CD8-positive, alpha-beta memory T cell (primary cell): Measurements from ENCODE around the gene ZNF343. TPM values are rescaled to one million over a fixed set of nuclear protein-coding genes. Genes with fewer than 3 reads are reported as not detected.

Experiments
- CTCF ChIA-PET: fragments of 350-600 bp; sonication (Branson Sonifier 250); formaldehyde crosslinking; loops from one replicate; lab custom pipeline; 2021; ENCODE audit warnings: antibody characterized with exemption; lab: Charles Lee
- POLR2A ChIA-PET: fragments of 350-600 bp; sonication (Branson Sonifier 250); formaldehyde crosslinking; loops from one replicate; lab custom pipeline; 2021; ENCODE audit warnings: antibody characterized with exemption; lab: Charles Lee
- DNase-seq, 5 donors: peaks; one replicate each; pipeline versions ENCODE4 v3.0.0 to v3.0.0-alpha.2; 2020 to 2022; ENCODE audit warnings: mixed read lengths in 1 of 5
- H3K27ac ChIP-seq: one replicate; pipeline ENCODE4 v1.7.0; 2013; ENCODE audit warnings: low read depth, mild to moderate bottlenecking, low read length, moderate library complexity
- H3K27me3 ChIP-seq: 2 replicates; pipeline ENCODE4 v1.7.0; 2013; ENCODE audit warnings: low read length, mild to moderate bottlenecking; ENCODE audit not compliant: insufficient read depth, poor library complexity, severe bottlenecking
- H3K36me3 ChIP-seq: 2 replicates; pipeline ENCODE4 v1.7.0; 2013; ENCODE audit warnings: mild to moderate bottlenecking, low read length, moderate library complexity; ENCODE audit not compliant: insufficient read depth
- H3K4me1 ChIP-seq: 2 replicates; pipeline ENCODE4 v1.7.0; 2013; ENCODE audit warnings: mild to moderate bottlenecking, low read length, moderate library complexity; ENCODE audit not compliant: insufficient read depth
- H3K4me3 ChIP-seq: 2 replicates; pipeline ENCODE4 v1.7.0; 2013; ENCODE audit warnings: mild to moderate bottlenecking, low read length
- H3K9me3 ChIP-seq: 2 replicates; pipeline ENCODE4 v1.7.0; 2013; ENCODE audit warnings: mild to moderate bottlenecking, low read length
- H3K27ac Mint-ChIP-seq, 8 donors: one replicate each; pipeline ENCODE4 v1.8.0; 2020 to 2021; ENCODE audit warnings: mixed read lengths in 8 of 8, mild to moderate bottlenecking in 6 of 8, inconsistent platforms in 3 of 8, moderate library complexity in 3 of 8
- H3K27me3 Mint-ChIP-seq, 2 donors: one replicate each; pipeline ENCODE4 v1.8.0; 2020 to 2021; ENCODE audit warnings: mixed read lengths in 2 of 2, mild to moderate bottlenecking in 1 of 2, moderate library complexity in 1 of 2
- H3K36me3 Mint-ChIP-seq, 3 donors: one replicate each; pipeline ENCODE4 v1.8.0; 2020 to 2021; ENCODE audit warnings: mixed read lengths in 3 of 3, inconsistent platforms in 1 of 3, mild to moderate bottlenecking in 1 of 3
- H3K4me1 Mint-ChIP-seq, 3 donors: one replicate each; pipeline ENCODE4 v1.8.0; 2020 to 2021; ENCODE audit warnings: mixed read lengths in 3 of 3, inconsistent platforms in 1 of 3, mild to moderate bottlenecking in 1 of 3
- H3K4me3 Mint-ChIP-seq, 7 donors: one replicate each; pipeline ENCODE4 v1.8.0; 2020 to 2021; ENCODE audit warnings: mixed read lengths in 7 of 7, mild to moderate bottlenecking in 6 of 7, moderate library complexity in 4 of 7, inconsistent platforms in 2 of 7
- H3K9me3 Mint-ChIP-seq, 5 donors: one replicate each; pipeline ENCODE4 v1.8.0; 2020 to 2022; ENCODE audit warnings: mixed read lengths in 5 of 5, mild to moderate bottlenecking in 3 of 5, moderate library complexity in 2 of 5, inconsistent platforms in 1 of 5
- polyA plus RNA-seq: library from polyadenylated mRNA; unstranded; fragments of 300-500 nt; fragmentation: Illumina TruSeq; gene quantifications from one replicate; pipeline ENCODE4 v1.2.3, GENCODE V29; 2021
- total RNA-seq, 2 experiments: library from RNA; stranded (reverse); gene quantifications; one replicate each; pipeline ENCODE4 v1.2.3, GENCODE V29; 2021

Gene ZNF343
- total and polyA plus RNA-seq, 3 experiments from 2014 or later, result 4.3 to 11.3 (median 11.3) TPM

DNA sequence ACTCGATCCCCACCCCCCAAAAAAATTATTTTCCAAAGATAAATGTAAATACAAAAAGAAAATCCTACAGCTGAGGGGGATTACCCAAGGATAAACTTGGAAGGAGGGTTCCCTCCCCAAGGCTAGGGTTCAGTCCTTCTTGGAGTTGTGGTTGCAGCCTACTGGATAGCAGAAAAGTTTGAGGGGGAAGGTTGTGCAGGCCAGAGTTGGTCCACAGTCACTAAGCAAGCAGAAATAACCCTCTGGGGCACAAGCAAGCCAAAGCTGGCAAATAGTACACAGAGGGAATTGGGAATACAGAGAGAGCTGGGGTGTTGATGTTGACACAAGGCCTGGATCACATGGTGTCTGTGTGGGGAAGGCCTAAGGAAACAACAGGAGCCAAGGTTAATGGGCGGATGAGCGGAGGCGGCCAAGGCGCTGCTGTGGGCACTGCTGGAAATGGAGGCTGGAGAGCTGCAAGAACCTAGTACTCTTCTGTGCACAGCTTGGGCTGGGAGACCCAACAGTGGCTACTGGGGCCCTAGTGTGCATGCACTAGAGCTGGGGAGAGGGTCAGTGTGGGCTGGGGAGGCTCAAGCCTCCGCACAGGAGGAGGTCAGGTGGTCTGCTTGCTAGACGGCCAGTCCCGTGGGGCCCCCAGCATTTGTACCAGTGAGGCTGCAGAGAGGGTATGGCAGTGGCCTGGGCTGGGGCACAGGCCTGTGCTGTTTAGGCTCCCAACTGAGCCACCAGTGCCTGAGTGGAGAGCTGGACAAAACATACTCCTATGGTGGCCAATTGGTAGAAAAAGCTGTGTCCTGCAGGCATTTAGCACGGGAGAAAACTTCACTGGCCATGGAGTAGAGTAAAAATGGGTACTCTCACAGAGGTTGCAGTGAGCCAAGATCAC lies 32.6 kb downstream of the ZNF343 start:
- no peak for DNase-seq
- Mint-ChIP-seq H3K27ac (peak overlapping the region in 2 of 8 donors; percentile 42 to 63), H3K36me3 (peaks cover 9 to 10% (median 10%) of the 10 kb centered on the region in 3 donors), H3K27me3 (no peaks in the 10 kb centered on the region), H3K4me3 (no peak overlapping the region), H3K9me3 (peaks cover 0 to 9% (median 0%) of the 10 kb centered on the region in 5 donors), H3K4me1 (peaks cover 3 to 6% (median 6%) of the 10 kb centered on the region in 3 donors)
- no peak overlapping the region for H3K4me3 ChIP-seq
- H3K36me3 ChIP-seq, result peaks cover 5% of the 10 kb centered on the region
- POLR2A ChIA-PET, result no interaction called here
- H3K9me3 ChIP-seq, result no peaks in the 10 kb centered on the region
- H3K4me1 ChIP-seq, result peaks cover 2% of the 10 kb centered on the region
- CTCF ChIA-PET, result interaction anchor here (0.9 to 2.3 kb wide), 2 partner anchors 46 to 1041 kb away, joined by 3 to 6 read pairs; no protein-coding TSS in a partner anchor
- H3K27ac ChIP-seq, result no peak overlapping the region
- no peaks in the 10 kb centered on the region for H3K27me3 ChIP-seq

DNA sequence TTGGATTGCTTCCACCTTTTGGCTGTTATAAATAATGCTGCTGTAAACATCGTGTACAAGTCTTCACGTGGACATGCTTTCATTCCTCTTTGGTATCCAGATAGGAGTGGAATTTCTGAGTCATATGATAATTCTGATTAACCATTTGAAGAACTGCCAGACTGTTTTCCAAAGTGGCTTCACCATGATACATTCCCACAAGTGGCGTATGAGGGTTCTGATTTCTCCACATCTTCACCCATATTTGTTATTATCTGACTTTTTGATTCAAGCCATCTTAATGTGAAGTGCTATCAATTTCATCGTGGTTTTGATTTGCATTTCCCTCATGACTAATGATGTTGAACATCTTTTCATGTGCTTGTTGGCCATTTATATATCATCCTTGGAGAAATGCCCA lies 35.2 kb downstream of the ZNF343 start:
- DNase-seq, result no peak
- Mint-ChIP-seq H3K4me3 (no peak overlapping the region), H3K4me1 (peaks cover 23 to 28% (median 26%) of the 10 kb centered on the region in 3 donors), H3K36me3 (peaks cover 0 to 15% (median 8%) of the 10 kb centered on the region in 3 donors), H3K27ac (peak overlapping the region in 1 of 8 donors; percentile 51), H3K27me3 (peaks cover 0 to 3% of the 10 kb centered on the region in 2 donors), H3K9me3 (no peaks in the 10 kb centered on the region)
- POLR2A ChIA-PET, result no interaction called here
- CTCF ChIA-PET, result no interaction called here
- peaks cover 19% of the 10 kb centered on the region for H3K4me1 ChIP-seq
- no peaks in the 10 kb centered on the region for H3K27me3 ChIP-seq
- H3K4me3 ChIP-seq, result no peak overlapping the region
- H3K36me3 ChIP-seq, result peaks cover 7% of the 10 kb centered on the region
- no peak overlapping the region for H3K27ac ChIP-seq
- no peaks in the 10 kb centered on the region for H3K9me3 ChIP-seq

DNA sequence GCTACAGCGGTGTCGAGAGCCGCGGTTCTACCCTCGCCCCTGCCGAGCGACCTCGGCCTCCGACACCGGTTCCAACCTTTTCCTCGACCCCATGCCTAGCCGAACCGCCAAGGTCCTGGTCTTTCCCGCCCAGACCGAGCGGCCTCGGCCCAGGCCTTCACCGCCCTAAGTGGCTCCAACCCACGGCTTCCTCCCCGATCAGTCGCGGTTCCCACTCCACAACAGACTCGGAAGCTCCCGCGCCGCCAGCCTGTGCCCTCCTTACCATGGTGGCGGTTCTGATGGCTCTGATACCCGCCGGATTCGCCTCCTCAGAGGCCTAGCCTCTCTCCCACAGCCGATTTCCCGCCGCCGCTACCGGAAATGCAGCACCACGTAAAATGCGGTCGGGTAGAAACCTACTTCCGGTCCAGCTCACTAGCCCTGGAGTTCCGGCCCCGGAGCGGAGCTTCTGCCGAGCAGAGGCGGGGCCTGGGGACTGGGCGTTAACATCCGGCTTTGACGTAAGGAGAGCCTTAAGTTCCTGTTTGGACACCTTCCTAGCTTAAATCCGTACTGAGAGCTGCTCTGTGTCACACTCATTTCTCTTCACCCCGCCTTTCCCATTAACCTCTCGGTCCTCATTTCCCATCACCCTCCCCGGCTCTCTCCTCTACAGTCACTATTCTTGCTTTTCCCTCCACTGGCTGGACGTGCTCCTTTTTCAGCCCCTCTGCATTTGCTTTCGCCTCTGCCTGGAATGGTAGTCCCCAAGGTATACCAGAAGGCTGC lies 38.1 kb downstream of the ZNF343 start, which contains the start of gene SNRPB:
Gene SNRPB, minus strand, starts transcription at position 367 of the 771 bp plus-strand sequence. Its CDS starts 99 bp downstream, at position 268.
- Histone ChIP-seq H3K36me3 (peaks cover 28% of the 10 kb centered on the region), H3K27ac (peak within 1 kb of the TSS; percentile 94), H3K9me3 (no peaks in the 10 kb centered on the region), H3K4me3 (peak within 1 kb of the TSS; percentile 89), H3K4me1 (peaks cover 30% of the 10 kb centered on the region), H3K27me3 (no peaks in the 10 kb centered on the region)
- peak within 1 kb of the TSS; percentile 93 to 100 (median 97) for H3K27ac Mint-ChIP-seq
- H3K4me3 Mint-ChIP-seq, result peak within 1 kb of the TSS; percentile 96 to 99 (median 98)
- H3K9me3 Mint-ChIP-seq, result no peaks in the 10 kb centered on the region
- POLR2A ChIA-PET, result interaction anchor here (0.5 to 2.0 kb wide), 7 partner anchors 9 to 368 kb away, joined by 3 to 16 read pairs (median 6); partner anchors contain the start of genes NOP56, STK35 and ZNF343
- H3K27me3 Mint-ChIP-seq, result peaks cover 0 to 3% of the 10 kb centered on the region in 2 donors
- H3K36me3 Mint-ChIP-seq, result peaks cover 9 to 40% (median 16%) of the 10 kb centered on the region in 3 donors
- peaks cover 38 to 48% (median 42%) of the 10 kb centered on the region in 3 donors for H3K4me1 Mint-ChIP-seq
- CTCF ChIA-PET, result interaction anchor here (0.9 to 2.2 kb wide), 4 partner anchors 18 to 181 kb away, joined by 3 to 9 read pairs (median 5); partner anchors contain the start of gene NOP56
- DNase-seq, result peak; percentile 93 to 97 (median 94)

DNA sequence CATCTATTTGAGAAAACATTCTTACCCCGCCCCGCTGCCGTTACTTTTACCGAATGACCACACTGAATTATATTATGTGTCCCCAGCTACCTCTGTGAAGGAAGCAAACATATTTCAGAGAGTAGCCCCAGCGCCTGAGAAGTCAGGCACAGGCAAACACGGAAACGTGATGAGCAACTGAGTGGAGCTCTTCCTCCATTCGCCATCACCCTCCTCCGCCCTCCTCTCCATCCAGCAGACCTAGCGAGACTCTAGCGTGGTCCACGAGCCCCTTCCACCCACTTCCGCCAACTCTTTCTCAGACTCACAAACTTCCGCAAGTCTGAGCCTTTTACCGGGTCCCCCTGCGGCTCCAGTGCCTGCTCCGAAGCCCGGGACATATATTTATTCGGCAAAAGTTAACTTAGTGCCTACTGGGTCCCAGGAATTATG lies 38.7 kb downstream of the ZNF343 start:
- peaks cover 34% of the 10 kb centered on the region for H3K36me3 ChIP-seq
- peak overlapping the region; percentile 94 for H3K27ac ChIP-seq
- H3K4me1 ChIP-seq, result peaks cover 30% of the 10 kb centered on the region
- H3K9me3 ChIP-seq, result no peaks in the 10 kb centered on the region
- no peaks in the 10 kb centered on the region for H3K9me3 Mint-ChIP-seq
- peak overlapping the region; percentile 89 for H3K4me3 ChIP-seq
- H3K4me1 Mint-ChIP-seq, result peaks cover 38 to 48% (median 42%) of the 10 kb centered on the region in 3 donors
- ChIA-PET CTCF (interaction anchor here (1.5 to 2.2 kb wide), 2 partner anchors 10 to 52 kb away, joined by 3 to 9 read pairs; no protein-coding TSS in a partner anchor), POLR2A (interaction anchor here (0.6 to 2.0 kb wide), 5 partner anchors 9 to 182 kb away, joined by 3 to 16 read pairs (median 6); partner anchors contain the start of gene NOP56)
- H3K27me3 Mint-ChIP-seq, result peaks cover 0 to 3% of the 10 kb centered on the region in 2 donors
- H3K27me3 ChIP-seq, result no peaks in the 10 kb centered on the region
- peaks cover 9 to 46% (median 17%) of the 10 kb centered on the region in 3 donors for H3K36me3 Mint-ChIP-seq
- DNase-seq, result peak; percentile 55 to 82 (median 66)
- peak overlapping the region; percentile 96 to 99 (median 98) for H3K4me3 Mint-ChIP-seq
- H3K27ac Mint-ChIP-seq, result peak overlapping the region; percentile 93 to 100 (median 97)

DNA sequence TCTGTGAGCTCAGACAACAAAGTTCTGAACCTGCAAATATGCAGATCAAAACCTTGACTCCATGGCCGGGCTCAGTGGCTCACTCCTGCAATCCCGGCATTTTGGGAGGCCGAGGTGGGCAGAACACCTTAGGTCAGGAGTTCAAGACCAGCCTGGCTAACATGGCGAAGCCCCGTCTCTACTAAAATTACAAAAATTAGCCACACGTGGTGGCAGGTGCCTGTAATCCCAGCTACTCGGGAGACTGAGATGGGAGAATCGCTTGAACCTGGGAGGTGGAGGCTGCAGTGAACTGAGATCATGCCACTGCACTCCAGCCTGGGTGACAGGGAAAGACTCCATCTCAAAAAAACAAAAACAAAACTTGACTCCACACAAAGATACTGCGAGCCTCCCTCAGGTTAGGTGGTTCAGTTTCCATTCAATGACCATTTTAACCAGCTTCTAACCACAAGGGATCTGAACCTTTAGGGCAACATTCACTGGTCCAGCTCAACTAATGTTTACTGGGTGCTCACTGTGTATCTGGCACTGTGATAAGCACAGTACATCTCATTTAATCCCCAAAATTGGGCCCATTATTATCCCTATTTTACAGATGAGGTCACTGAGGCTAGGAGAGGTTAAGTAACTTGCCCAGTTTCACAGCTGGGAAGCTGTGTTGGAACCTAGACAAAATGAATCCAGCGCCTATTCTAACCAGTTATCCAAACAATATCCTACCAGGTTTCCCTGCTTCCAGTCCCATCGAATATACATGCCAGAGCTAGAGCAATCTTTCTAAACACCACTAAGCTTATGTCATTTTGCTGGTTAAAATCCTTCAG lies 39.9 kb downstream of the ZNF343 start:
- peak overlapping the region; percentile 94 for H3K27ac ChIP-seq
- Mint-ChIP-seq H3K4me3 (peak overlapping the region; percentile 60 to 99 (median 98)), H3K27ac (peak overlapping the region; percentile 77 to 100 (median 90)), H3K36me3 (peaks cover 9 to 57% (median 21%) of the 10 kb centered on the region in 3 donors), H3K9me3 (no peaks in the 10 kb centered on the region), H3K4me1 (peaks cover 38 to 48% (median 42%) of the 10 kb centered on the region in 3 donors), H3K27me3 (peaks cover 0 to 3% of the 10 kb centered on the region in 2 donors)
- H3K4me1 ChIP-seq, result peaks cover 30% of the 10 kb centered on the region
- no peak for DNase-seq
- CTCF ChIA-PET, result interaction anchor here (1.0 to 1.5 kb wide), 3 partner anchors 8 to 51 kb away, joined by 3 read pairs; no protein-coding TSS in a partner anchor
- no peaks in the 10 kb centered on the region for H3K27me3 ChIP-seq
- H3K4me3 ChIP-seq, result peak overlapping the region; percentile 35
- POLR2A ChIA-PET, result no interaction called here
- peaks cover 45% of the 10 kb centered on the region for H3K36me3 ChIP-seq
- no peaks in the 10 kb centered on the region for H3K9me3 ChIP-seq

DNA sequence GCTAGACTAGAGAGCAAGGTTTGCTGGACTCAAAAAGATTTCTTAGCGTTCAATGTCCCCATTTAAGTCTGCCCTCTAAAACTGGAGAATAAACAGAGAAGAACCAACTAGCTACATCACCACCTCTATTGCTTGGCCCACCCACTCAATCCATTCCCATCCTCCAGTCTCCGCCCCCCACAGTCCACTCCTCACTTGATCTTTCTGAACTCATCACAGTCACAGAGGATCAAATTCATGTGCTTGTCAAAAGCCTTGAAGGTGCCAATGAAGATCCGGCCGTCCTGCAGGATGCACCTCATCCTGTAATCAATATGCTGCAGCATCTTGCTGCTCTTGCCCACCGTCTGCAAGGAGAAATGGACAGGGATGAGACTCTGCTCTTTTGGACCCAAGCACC lies 41.3 kb downstream of the ZNF343 start:
- no peak for DNase-seq
- Mint-ChIP-seq H3K36me3 (peaks cover 16 to 70% (median 26%) of the 10 kb centered on the region in 3 donors), H3K9me3 (no peaks in the 10 kb centered on the region), H3K27ac (peak overlapping the region in 5 of 8 donors; percentile 0 to 93 (median 55)), H3K4me3 (peak overlapping the region in 3 of 7 donors; percentile 17 to 49 (median 37)), H3K27me3 (peaks cover 0 to 3% of the 10 kb centered on the region in 2 donors), H3K4me1 (peaks cover 36 to 48% (median 42%) of the 10 kb centered on the region in 3 donors)
- H3K36me3 ChIP-seq, result peaks cover 59% of the 10 kb centered on the region
- ChIA-PET POLR2A (no interaction called here), CTCF (interaction anchor here (0.7 to 1.2 kb wide), 3 partner anchors 14 to 56 kb away, joined by 3 to 4 read pairs (median 3); no protein-coding TSS in a partner anchor)
- no peak overlapping the region for H3K4me3 ChIP-seq
- H3K9me3 ChIP-seq, result no peaks in the 10 kb centered on the region
- H3K27ac ChIP-seq, result no peak overlapping the region
- peaks cover 30% of the 10 kb centered on the region for H3K4me1 ChIP-seq
- no peaks in the 10 kb centered on the region for H3K27me3 ChIP-seq
